Activated CD8-positive, alpha-beta memory T cell treated with anti-CD3 and anti-CD28 coated beads, Interleukin-2, amount 50 U/mL, for 1 hour (primary cell): Measurements from ENCODE around the gene DISP3.

ENCODE experiments used
- DNase-seq: peaks from one replicate; pipeline ENCODE4 v3.0.0-alpha.2; 2020; ENCODE audit errors: extremely low read depth

DISP3 gene

GRCh38 chr1:11486231-11487009, 7.5 kb downstream of the DISP3 start:
- no peak for DNase-seq

- DNase-seq = no peak
These were observed 8.3 kb downstream of the DISP3 start for GRCh38 chr1:11487196-11487751.

- no peak for DNase-seq
These were observed 9.3 kb downstream of the DISP3 start for GRCh38 chr1:11488201-11488770.

GRCh38 chr1:11488966-11489625, 10.1 kb downstream of the DISP3 start:
- DNase-seq = no peak

GRCh38 chr1:11492235-11492634, 13.3 kb downstream of the DISP3 start:
- no peak for DNase-seq

GRCh38 chr1:11493972-11494655, 15.2 kb downstream of the DISP3 start:
- no peak for DNase-seq

GRCh38 chr1:11494771-11495170, 15.8 kb downstream of the DISP3 start:
- DNase-seq = no peak

GRCh38 chr1:11495579-11495978, 16.6 kb downstream of the DISP3 start:
- DNase-seq = no peak

GRCh38 chr1:11496551-11497080, 17.7 kb downstream of the DISP3 start:
- DNase-seq = no peak

- DNase-seq = no peak
These were observed 20.1 kb downstream of the DISP3 start for GRCh38 chr1:11498956-11499594.

- no peak for DNase-seq
These were observed 20.8 kb downstream of the DISP3 start for GRCh38 chr1:11499601-11500331.

GRCh38 chr1:11500881-11501280, 21.9 kb downstream of the DISP3 start:
- DNase-seq = no peak

- DNase-seq = no peak
These were observed 22.5 kb downstream of the DISP3 start for GRCh38 chr1:11501491-11501897.

GRCh38 chr1:11501906-11502485, 23.0 kb downstream of the DISP3 start:
- DNase-seq = no peak

GRCh38 chr1:11502516-11502915, 23.6 kb downstream of the DISP3 start:
- no peak for DNase-seq

- DNase-seq = no peak
These were observed 25.6 kb downstream of the DISP3 start for GRCh38 chr1:11504599-11504998.

GRCh38 chr1:11505591-11506538, 26.9 kb downstream of the DISP3 start:
- no peak for DNase-seq

- no peak for DNase-seq
These were observed 28.4 kb downstream of the DISP3 start for GRCh38 chr1:11507309-11507708.

- no peak for DNase-seq
These were observed 34.7 kb downstream of the DISP3 start for GRCh38 chr1:11513681-11514080.
